Fibroblast of pulmonary artery (primary cell): ENCODE results near the gene C1orf50.

Source experiments
- DNase-seq: peaks from one replicate; pipeline ENCODE4 v3.0.0-alpha.2; 2010; ENCODE audit warnings: low read depth
- H3K4me3 ChIP-seq: replicated peaks from 2 replicates; pipeline ENCODE4 v1.5.1; 2011; ENCODE audit warnings: low read depth, mild to moderate bottlenecking, control low read depth, low read length, moderate library complexity
- CTCF ChIP-seq: IDR thresholded peaks from 2 replicates; pipeline ENCODE4 v1.5.1; 2011; ENCODE audit warnings: mild to moderate bottlenecking, control low read depth, low read length, inconsistent platforms; ENCODE audit errors: missing control alignments

C1orf50 gene

GRCh38 chr1:42825036-42825851 is 58.2 kb downstream of the C1orf50 start:
- H3K4me3 ChIP-seq, result no peak overlapping the region
- DNase-seq, result no peak
- TF ChIP-seq CTCF, result no peak
